Measurements from ENCODE around the gene ANKS3.

The ANKS3 gene

DNA sequence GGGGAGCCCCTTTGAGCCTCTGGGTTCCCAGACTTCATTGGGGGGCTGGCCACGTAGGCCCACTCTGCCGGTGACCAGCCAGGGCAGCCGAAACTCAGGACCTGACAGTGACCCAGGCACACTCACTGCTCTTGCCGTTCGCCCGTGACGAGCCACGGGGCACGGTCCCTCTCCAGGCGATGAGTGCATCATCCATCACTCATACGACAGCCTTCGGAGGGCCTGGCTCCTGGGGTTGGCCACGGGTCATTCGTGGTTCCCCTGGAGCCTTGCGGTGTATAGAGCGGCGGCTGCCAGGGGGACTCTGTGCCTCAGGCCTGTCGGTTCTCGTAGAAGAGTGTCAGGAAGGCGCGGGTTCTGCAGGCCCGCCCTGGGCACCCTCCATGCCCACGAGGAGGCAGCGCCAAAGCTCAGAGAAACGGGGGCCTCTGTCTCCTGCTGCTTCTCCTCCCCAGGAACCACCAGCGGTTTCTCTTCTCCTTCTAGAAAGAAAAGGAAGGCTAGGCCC, 51.9 kb downstream of the ANKS3 start:
- H3K27ac ChIP-seq: no peak overlapping the region
- TF ChIP-seq, protein P1, sequence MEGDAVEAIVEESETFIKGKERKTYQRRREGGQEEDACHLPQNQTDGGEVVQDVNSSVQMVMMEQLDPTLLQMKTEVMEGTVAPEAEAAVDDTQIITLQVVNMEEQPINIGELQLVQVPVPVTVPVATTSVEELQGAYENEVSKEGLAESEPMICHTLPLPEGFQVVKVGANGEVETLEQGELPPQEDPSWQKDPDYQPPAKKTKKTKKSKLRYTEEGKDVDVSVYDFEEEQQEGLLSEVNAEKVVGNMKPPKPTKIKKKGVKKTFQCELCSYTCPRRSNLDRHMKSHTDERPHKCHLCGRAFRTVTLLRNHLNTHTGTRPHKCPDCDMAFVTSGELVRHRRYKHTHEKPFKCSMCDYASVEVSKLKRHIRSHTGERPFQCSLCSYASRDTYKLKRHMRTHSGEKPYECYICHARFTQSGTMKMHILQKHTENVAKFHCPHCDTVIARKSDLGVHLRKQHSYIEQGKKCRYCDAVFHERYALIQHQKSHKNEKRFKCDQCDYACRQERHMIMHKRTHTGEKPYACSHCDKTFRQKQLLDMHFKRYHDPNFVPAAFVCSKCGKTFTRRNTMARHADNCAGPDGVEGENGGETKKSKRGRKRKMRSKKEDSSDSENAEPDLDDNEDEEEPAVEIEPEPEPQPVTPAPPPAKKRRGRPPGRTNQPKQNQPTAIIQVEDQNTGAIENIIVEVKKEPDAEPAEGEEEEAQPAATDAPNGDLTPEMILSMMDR (IDR thresholded peaks at IDR 0.05): no peak
- no peak for TF ChIP-seq ZFX (IDR thresholded peaks at IDR 0.05; ENCODE audit: borderline replicate concordance)

GRCh38 chr16:4681471-4682083, 52.5 kb downstream of the ANKS3 start:
- TF ChIP-seq, protein P1 (IDR thresholded peaks at IDR 0.05): no peak
- TF ChIP-seq ZFX (IDR thresholded peaks at IDR 0.05; ENCODE audit: borderline replicate concordance): no peak
- no peak overlapping the region for H3K27ac ChIP-seq

DNA sequence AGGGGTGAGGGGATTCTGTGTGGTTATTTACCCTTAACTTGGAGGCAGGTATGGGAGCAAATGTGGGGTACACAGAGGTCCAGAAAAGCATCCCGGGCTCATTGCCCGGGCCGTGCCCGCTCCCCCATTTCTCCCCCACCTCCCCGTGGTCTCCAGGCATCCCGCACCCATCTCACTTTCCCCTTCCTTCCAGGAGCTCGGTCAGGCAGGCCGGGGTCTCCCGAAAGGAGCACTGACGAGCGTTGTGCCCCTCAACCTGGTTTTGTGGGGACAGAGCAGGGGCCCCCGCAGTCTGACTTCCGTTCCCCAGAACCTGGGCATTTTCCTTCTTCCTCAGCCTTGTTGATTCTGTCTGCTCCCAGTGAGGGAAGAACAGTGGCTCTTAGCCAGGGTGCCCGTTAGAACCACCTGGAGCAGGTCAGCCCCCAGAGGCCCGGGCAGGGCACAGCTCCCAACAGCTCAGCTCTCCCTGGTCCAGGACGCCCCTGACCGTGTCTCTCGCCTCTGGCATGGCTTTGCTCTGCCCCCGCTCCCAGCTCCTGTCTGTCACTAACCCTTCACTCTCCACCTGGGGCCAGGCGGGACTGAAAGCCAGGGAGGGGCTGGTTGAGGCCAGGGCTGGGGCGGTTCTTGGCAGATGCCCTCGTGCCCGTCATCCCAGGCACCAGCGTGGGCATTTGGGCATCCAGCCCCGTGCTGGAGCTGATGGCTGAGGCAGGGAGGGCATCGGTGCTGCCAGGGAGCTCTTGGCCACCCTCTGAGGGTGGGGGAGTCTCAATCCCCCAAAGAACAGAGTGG, 53.2 kb downstream of the ANKS3 start:
- no peak overlapping the region for H3K27ac ChIP-seq
- TF ChIP-seq, protein P1 (IDR thresholded peaks at IDR 0.05): no peak
- TF ChIP-seq ZFX (IDR thresholded peaks at IDR 0.05; ENCODE audit: borderline replicate concordance): no peak

DNA sequence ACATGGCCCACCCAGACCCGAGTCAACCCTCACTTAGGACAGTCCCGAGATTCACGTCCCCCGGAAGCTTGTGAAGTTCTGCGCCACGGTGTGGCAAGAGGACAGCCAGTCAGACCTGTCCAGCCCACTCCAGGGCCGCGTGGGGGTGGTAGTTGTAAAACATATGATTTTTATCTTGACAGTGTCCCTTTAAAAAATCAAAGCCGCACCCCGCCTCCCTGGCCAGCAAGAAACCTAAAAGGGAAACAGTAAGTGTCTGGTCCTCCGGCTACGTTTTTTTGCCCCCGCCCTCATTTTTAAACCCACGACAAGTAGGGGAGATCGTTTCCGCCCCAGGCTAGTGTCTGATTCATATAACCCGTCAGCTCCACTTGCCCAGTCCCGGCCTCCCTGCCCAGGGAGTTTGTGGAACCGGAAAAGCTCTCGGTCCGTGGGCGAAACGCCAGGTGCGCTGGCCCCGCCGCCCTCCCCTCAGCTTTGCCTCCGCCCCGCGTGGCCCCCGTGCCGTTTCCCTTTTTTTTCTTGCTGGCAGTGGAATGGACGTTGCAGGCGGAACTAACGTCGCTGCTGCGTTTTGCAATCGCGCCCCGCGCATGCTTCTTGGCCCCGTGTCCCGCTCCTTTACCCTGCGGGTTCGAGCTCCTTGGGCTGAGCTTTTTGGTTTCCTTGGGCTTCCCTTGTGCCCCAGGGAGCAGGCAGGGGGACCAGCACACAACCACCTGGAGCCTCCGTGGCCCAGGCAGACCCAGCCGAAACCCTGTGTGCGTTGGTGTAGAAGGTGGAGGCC, 54.0 kb downstream of the ANKS3 start:
- no peak for TF ChIP-seq ZFX (IDR thresholded peaks at IDR 0.05; ENCODE audit: borderline replicate concordance)
- TF ChIP-seq, protein P1 (IDR thresholded peaks at IDR 0.05): no peak
- H3K27ac ChIP-seq: no peak overlapping the region

DNA sequence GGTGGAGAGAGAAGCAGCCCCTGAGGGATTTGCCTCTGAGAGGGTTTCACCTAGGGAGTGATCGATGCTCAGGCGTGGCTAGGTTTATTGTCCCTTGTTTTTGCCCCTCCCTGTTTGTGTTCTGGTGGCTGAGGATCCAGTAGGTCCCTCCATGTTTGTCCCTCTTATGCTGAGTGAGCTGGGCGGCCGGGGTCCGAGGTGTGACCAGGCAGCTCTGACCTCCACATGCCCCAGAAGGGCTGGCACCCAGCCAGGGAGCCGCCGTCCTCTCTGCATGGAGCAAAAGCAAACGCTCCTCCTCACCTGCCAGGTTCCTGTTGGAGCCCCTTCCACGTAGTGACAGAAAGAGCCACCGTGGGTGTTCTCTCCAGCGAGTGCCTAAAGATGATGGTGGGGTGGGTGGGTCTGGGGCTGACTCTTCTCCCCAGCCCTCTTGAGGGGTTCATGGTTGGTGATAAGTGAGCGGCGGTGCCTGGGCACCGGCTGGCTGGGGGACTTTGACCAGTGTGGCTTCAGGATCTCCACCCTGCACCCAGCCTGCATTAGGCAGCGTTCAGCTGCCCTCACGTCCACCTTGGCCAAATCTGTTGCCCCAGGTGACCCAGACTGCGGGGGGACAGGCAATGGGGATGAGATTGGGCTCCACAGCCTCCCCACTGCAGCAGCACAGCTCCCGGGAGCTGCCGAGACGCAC, 54.8 kb downstream of the ANKS3 start:
- no peak overlapping the region for H3K27ac ChIP-seq
- TF ChIP-seq ZFX (IDR thresholded peaks at IDR 0.05; ENCODE audit: borderline replicate concordance): no peak
- TF ChIP-seq, protein P1 (IDR thresholded peaks at IDR 0.05): no peak

- TF ChIP-seq, protein P1 (IDR thresholded peaks at IDR 0.05): no peak
- no peak for TF ChIP-seq ZFX (IDR thresholded peaks at IDR 0.05; ENCODE audit: borderline replicate concordance)
- no peak overlapping the region for H3K27ac ChIP-seq
Measured at GRCh38 chr16:4678596-4678995, 55.5 kb downstream of the ANKS3 start.
